H9 (cell line): Measurements from ENCODE around the gene PLA2G1B. TPM values are rescaled to one million over a fixed set of nuclear protein-coding genes. Genes with fewer than 3 reads are reported as not detected.
A peak's percentile ranks its signal among the peaks of the same experiment; 100 is the strongest.

Source experiments
- DNase-seq: peaks from one replicate; pipeline ENCODE4 v3.0.0-alpha.2; 2017
- H2AFZ ChIP-seq: one replicate; pipeline ENCODE4 v1.6.1; 2013; ENCODE audit warnings: mild to moderate bottlenecking, low read length, control low read depth, moderate library complexity
- H2AK5ac ChIP-seq: 2 replicates; pipeline ENCODE4 v1.6.1; 2013; ENCODE audit warnings: low read length, control low read depth, mixed read lengths; ENCODE audit not compliant: insufficient read length
- H2BK120ac ChIP-seq: one replicate; pipeline ENCODE4 v1.6.1; 2013; ENCODE audit warnings: low read depth, mild to moderate bottlenecking, low read length, control low read depth, inconsistent platforms; ENCODE audit not compliant: poor library complexity, severe bottlenecking
- H2BK12ac ChIP-seq: 2 replicates; pipeline ENCODE4 v1.6.1; 2013; ENCODE audit warnings: low read length, control low read depth, mixed read lengths, low read depth; ENCODE audit not compliant: insufficient read length
- H2BK15ac ChIP-seq: 2 replicates; pipeline ENCODE4 v1.6.1; 2013; ENCODE audit warnings: low read depth, low read length, control low read depth
- H2BK20ac ChIP-seq: one replicate; pipeline ENCODE4 v1.6.1; 2013; ENCODE audit warnings: low read depth, mild to moderate bottlenecking, low read length, control low read depth, inconsistent platforms; ENCODE audit not compliant: poor library complexity, severe bottlenecking
- H2BK5ac ChIP-seq: 2 replicates; pipeline ENCODE4 v1.6.1; 2013; ENCODE audit warnings: low read length, control low read depth, mixed read lengths; ENCODE audit not compliant: insufficient read length
- H3K14ac ChIP-seq: 2 replicates; pipeline ENCODE4 v1.6.1; 2013; ENCODE audit warnings: low read length, control low read depth; ENCODE audit not compliant: insufficient read depth
- H3K18ac ChIP-seq: 2 replicates; pipeline ENCODE4 v1.6.1; 2013; ENCODE audit warnings: low read depth, mild to moderate bottlenecking, mixed read lengths, low read length, control low read depth; ENCODE audit not compliant: insufficient read length
- H3K23ac ChIP-seq: 2 replicates; pipeline ENCODE4 v1.6.1; 2013; ENCODE audit warnings: low read length, control low read depth, mixed read lengths, low read depth; ENCODE audit not compliant: insufficient read length
- H3K23me2 ChIP-seq: 2 replicates; pipeline ENCODE4 v1.6.1; 2013; ENCODE audit warnings: low read depth, mild to moderate bottlenecking, mixed read lengths, low read length, control low read depth; ENCODE audit not compliant: insufficient read length, poor library complexity, severe bottlenecking
- H3K27ac ChIP-seq: 2 replicates; pipeline ENCODE4 v1.5.1; 2013; ENCODE audit warnings: low read length, control low read depth, mixed read lengths, low read depth; ENCODE audit not compliant: insufficient read length
- H3K27me3 ChIP-seq: 2 replicates; pipeline ENCODE4 v1.6.1; 2013; ENCODE audit warnings: low read length, control low read depth, inconsistent platforms; ENCODE audit not compliant: insufficient read depth
- H3K4ac ChIP-seq: 2 replicates; pipeline ENCODE4 v1.6.1; 2013; ENCODE audit warnings: low read depth, mild to moderate bottlenecking, control low read depth, inconsistent platforms, low read length, moderate library complexity
- H3K4me1 ChIP-seq: 2 replicates; pipeline ENCODE4 v1.6.1; 2013; ENCODE audit warnings: low read length, control low read depth, inconsistent platforms; ENCODE audit not compliant: insufficient read depth
- H3K4me2 ChIP-seq: 2 replicates; pipeline ENCODE4 v1.6.1; 2013; ENCODE audit warnings: low read length, control low read depth, mixed read lengths; ENCODE audit not compliant: insufficient read length, insufficient read depth
- H3K56ac ChIP-seq: 2 replicates; pipeline ENCODE4 v1.6.1; 2013; ENCODE audit warnings: low read depth, mild to moderate bottlenecking, mixed read lengths, low read length, control low read depth; ENCODE audit not compliant: insufficient read length
- H3K79me1 ChIP-seq: 2 replicates; pipeline ENCODE4 v1.6.1; 2013; ENCODE audit warnings: low read depth, mild to moderate bottlenecking, moderate library complexity, low read length, control low read depth, inconsistent platforms; ENCODE audit not compliant: insufficient read depth, poor library complexity, severe bottlenecking
- H3K79me2 ChIP-seq: 2 replicates; pipeline ENCODE4 v1.6.1; 2013; ENCODE audit warnings: low read length, control low read depth, inconsistent platforms; ENCODE audit not compliant: insufficient read depth
- H3K9ac ChIP-seq: 2 replicates; pipeline ENCODE4 v1.6.1; 2013; ENCODE audit warnings: low read length, control low read depth, mixed read lengths; ENCODE audit not compliant: insufficient read length; ENCODE audit errors: extremely low read depth
- H3K9me3 ChIP-seq: one replicate; pipeline ENCODE4 v1.6.1; 2013; ENCODE audit warnings: low read depth, low read length, inconsistent platforms; ENCODE audit not compliant: control insufficient read depth
- H3T11ph ChIP-seq: one replicate; pipeline ENCODE4 v1.6.1; 2013; ENCODE audit warnings: mild to moderate bottlenecking, low read length, control low read depth, inconsistent platforms
- H4K20me1 ChIP-seq: one replicate; pipeline ENCODE4 v1.6.1; 2013; ENCODE audit not compliant: control insufficient read depth, insufficient read length, insufficient read depth
- H4K5ac ChIP-seq: 2 replicates; pipeline ENCODE4 v1.6.1; 2013; ENCODE audit warnings: low read depth, mild to moderate bottlenecking, mixed read lengths, low read length, control low read depth; ENCODE audit not compliant: insufficient read length
- H4K8ac ChIP-seq: replicated peaks from 2 replicates; pipeline ENCODE4 v1.6.1; 2013; ENCODE audit warnings: low read length, control low read depth, mixed read lengths, low read depth; ENCODE audit not compliant: insufficient read length
- H4K91ac ChIP-seq: 2 replicates; pipeline ENCODE4 v1.6.1; 2013; ENCODE audit warnings: low read depth, mild to moderate bottlenecking, moderate library complexity, mixed read lengths, low read length, control low read depth; ENCODE audit not compliant: insufficient read length
- H3K27ac Mint-ChIP-seq, 3 experiments: 2 replicates in 2 of 3; 3 replicates in 1 of 3; pipeline ENCODE4 v1.8.0; 2020 to 2021; ENCODE audit warnings: mixed read lengths in 3 of 3, mild to moderate bottlenecking in 1 of 3, moderate library complexity in 1 of 3
- H3K27me3 Mint-ChIP-seq: 2 replicates; pipeline ENCODE4 v1.8.0; 2021; ENCODE audit warnings: low read depth, mild to moderate bottlenecking, moderate library complexity, mixed read lengths
- H3K36me3 Mint-ChIP-seq, 3 experiments: 2 replicates in 2 of 3; 3 replicates in 1 of 3; pipeline ENCODE4 v1.8.0; 2020 to 2021; ENCODE audit warnings: low read depth in 3 of 3, mixed read lengths in 3 of 3; ENCODE audit not compliant: insufficient read depth in 1 of 3
- H3K4me1 Mint-ChIP-seq, 2 experiments: 2 replicates each; pipeline ENCODE4 v1.8.0; 2020; ENCODE audit warnings: mixed read lengths in 2 of 2
- H3K4me3 Mint-ChIP-seq, 2 experiments: 2 replicates in 1 of 2; 3 replicates in 1 of 2; pipeline ENCODE4 v1.8.0; 2020 to 2021; ENCODE audit warnings: mild to moderate bottlenecking in 2 of 2, mixed read lengths in 2 of 2, moderate library complexity in 1 of 2
- H3K9me3 Mint-ChIP-seq, 2 experiments: 2 replicates in 1 of 2; 3 replicates in 1 of 2; pipeline ENCODE4 v1.8.0; 2020; ENCODE audit warnings: mild to moderate bottlenecking in 2 of 2, mixed read lengths in 2 of 2, moderate library complexity in 1 of 2
- WGBS: extraction: QIAGEN DNeasy Blood & Tissue Kit; methylation state at CpG from one replicate; pipeline ENCODE4 v1.1.7; 2013; ENCODE audit warnings: missing lambda C conversion rate, low lambda C conversion rate, mixed read lengths; ENCODE audit not compliant: insufficient read length; ENCODE audit errors: extremely low coverage; 5-methylcytosine and 5-hydroxymethylcytosine counted together
- total RNA-seq: library from RNA; stranded (reverse); gene quantifications from 2 replicates; pipeline ENCODE4 v1.2.1, GENCODE V29; 2021
- TF ChIP-seq, protein P1 (sequence below): fragments of 200-600 bp; sonication (generic); conservative IDR thresholded peaks from 3 replicates; pipeline ENCODE4 v1.8.0; 2021; ENCODE audit warnings: antibody characterized with exemption, mild to moderate bottlenecking

Gene PLA2G1B
- total RNA-seq, 1 experiment from 2014 or later, result not detected

DNA sequence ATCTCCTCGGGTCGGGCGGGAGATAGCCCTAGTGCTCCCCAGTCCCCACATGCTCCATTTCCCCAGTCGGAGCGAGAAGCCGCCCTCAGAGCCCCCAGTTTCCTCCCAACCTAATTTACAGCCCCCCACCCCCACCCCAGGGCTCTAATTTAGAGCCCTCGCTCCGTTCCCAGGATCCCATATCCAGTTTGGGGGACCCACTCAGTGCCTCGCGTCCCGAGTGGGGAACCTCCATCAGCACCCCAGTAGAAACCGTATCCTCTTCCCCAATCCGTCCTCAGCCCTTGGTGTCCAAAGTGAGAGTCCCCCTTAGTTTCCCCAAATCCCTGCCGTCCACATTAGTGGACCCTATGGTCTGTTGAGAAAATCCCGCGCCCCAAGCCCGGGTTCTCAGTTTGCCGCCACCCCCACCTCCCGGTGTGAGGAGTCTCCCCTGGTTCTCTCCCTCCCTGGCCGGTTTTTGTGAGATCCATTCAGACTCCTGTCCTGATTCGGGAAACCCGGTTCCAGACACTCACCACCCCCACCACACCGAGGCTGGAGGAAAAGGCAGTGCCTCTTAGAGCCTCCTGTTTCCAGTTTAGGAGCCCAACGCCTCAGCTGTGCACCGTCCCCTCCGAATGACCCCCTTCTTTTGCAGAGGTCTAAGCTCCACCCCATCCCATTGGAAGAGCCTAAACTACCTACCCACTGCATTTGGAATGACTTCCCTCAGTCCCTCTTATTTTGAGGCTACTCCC is 42.2 kb upstream of the PLA2G1B start:
- H3K18ac ChIP-seq, result no peak overlapping the region
- no peaks in the 10 kb centered on the region for H3K79me2 ChIP-seq
- H2BK12ac ChIP-seq, result no peak overlapping the region
- no peak overlapping the region for H2AFZ ChIP-seq
- H3K4me1 ChIP-seq, result peaks cover 15% of the 10 kb centered on the region; the same call in 1 of the 2 replicates
- peaks cover 3% of the 10 kb centered on the region for H4K20me1 ChIP-seq
- H2BK15ac ChIP-seq, result no peak overlapping the region
- no peak overlapping the region for H2BK120ac ChIP-seq
- H3K14ac ChIP-seq, result peak overlapping the region; percentile 42; the same call in 1 of the 2 replicates
- H3T11ph ChIP-seq, result no peak overlapping the region
- H3K9ac ChIP-seq, result peak overlapping the region; percentile 10
- no peak overlapping the region for H2BK5ac ChIP-seq
- peaks cover 17% of the 10 kb centered on the region for H3K23me2 ChIP-seq
- no peak overlapping the region for H3K56ac ChIP-seq
- no peak overlapping the region for H3K27ac ChIP-seq
- Mint-ChIP-seq H3K4me1 (peaks cover 52 to 60% of the 10 kb centered on the region in 2 experiments), H3K9me3 (no peaks in the 10 kb centered on the region), H3K27ac (peak overlapping the region in 2 of 3 experiments; percentile 34 to 67; a peak in 5 of 7 replicates), H3K36me3 (peaks cover 16 to 26% (median 25%) of the 10 kb centered on the region in 3 experiments), H3K27me3 (peaks cover 49% of the 10 kb centered on the region), H3K4me3 (peak overlapping the region; percentile 79 to 91)
- H3K79me1 ChIP-seq, result peaks cover 2% of the 10 kb centered on the region
- H2AK5ac ChIP-seq, result no peak overlapping the region
- DNase-seq, result peak; percentile 57
- H4K91ac ChIP-seq, result no peak overlapping the region
- no peaks in the 10 kb centered on the region for H3K9me3 ChIP-seq
- no peak overlapping the region for H3K23ac ChIP-seq
- WGBS, result no CpG with 5 or more reads among the region's 26 CpGs
- H2BK20ac ChIP-seq, result no peak overlapping the region
- TF ChIP-seq, protein P1, sequence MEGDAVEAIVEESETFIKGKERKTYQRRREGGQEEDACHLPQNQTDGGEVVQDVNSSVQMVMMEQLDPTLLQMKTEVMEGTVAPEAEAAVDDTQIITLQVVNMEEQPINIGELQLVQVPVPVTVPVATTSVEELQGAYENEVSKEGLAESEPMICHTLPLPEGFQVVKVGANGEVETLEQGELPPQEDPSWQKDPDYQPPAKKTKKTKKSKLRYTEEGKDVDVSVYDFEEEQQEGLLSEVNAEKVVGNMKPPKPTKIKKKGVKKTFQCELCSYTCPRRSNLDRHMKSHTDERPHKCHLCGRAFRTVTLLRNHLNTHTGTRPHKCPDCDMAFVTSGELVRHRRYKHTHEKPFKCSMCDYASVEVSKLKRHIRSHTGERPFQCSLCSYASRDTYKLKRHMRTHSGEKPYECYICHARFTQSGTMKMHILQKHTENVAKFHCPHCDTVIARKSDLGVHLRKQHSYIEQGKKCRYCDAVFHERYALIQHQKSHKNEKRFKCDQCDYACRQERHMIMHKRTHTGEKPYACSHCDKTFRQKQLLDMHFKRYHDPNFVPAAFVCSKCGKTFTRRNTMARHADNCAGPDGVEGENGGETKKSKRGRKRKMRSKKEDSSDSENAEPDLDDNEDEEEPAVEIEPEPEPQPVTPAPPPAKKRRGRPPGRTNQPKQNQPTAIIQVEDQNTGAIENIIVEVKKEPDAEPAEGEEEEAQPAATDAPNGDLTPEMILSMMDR, result no peak
- H3K27me3 ChIP-seq, result peaks cover 7% of the 10 kb centered on the region; the same call in 1 of the 2 replicates
- no peak overlapping the region for H3K4ac ChIP-seq
- H4K8ac ChIP-seq, result no peak overlapping the region
- no peak overlapping the region for H4K5ac ChIP-seq
- H3K4me2 ChIP-seq, result peak overlapping the region; percentile 88
